Vagina (tissue), 2 donors: ENCODE data around the gene CASZ1. TPM values are rescaled to one million over a fixed set of nuclear protein-coding genes. Genes with fewer than 3 reads are reported as not detected.

Experiments used
- DNase-seq, 2 donors: peaks; one replicate each; pipeline ENCODE4 v3.0.0-alpha.2; 2017; ENCODE audit errors: extremely low spot score in 2 of 2
- H3K27ac ChIP-seq: fragments of 200-600 bp; sonication (generic); one replicate; pipeline ENCODE4 v1.5.1; 2019
- H3K27me3 ChIP-seq: fragments of 200-600 bp; sonication (generic); one replicate; pipeline ENCODE4 v1.5.1; 2019
- H3K36me3 ChIP-seq, 2 donors: fragments of 200-600 bp; sonication (generic); one replicate each; pipeline ENCODE4 v1.5.1; 2017 to 2019
- H3K4me1 ChIP-seq: fragments of 200-600 bp; sonication (generic); one replicate; pipeline ENCODE4 v1.5.1; 2019
- H3K4me3 ChIP-seq, 2 donors: fragments of 200-600 bp; sonication (generic); 1 replicate in 1 of 2; 2 replicates in 1 of 2; pipeline ENCODE4 v1.5.1; 2016 to 2019
- H3K9me3 ChIP-seq: fragments of 200-600 bp; sonication (generic); one replicate; pipeline ENCODE4 v1.5.1; 2019
- CTCF ChIP-seq, 3 experiments: fragments of 450-650 bp in 2 of 3; fragments of 200-600 bp in 1 of 3; sonication (generic) in 1 of 3; IDR thresholded peaks; one replicate each; pipeline ENCODE4 v1.5.1; 2017 to 2019; ENCODE audit warnings: antibody characterized with exemption in 3 of 3, mild to moderate bottlenecking in 2 of 3, moderate library complexity in 2 of 3
- POLR2A ChIP-seq, 2 donors: fragments of 450-650 bp; IDR thresholded peaks; one replicate each; pipeline ENCODE4 v1.6.1; 2017; ENCODE audit warnings: antibody characterized with exemption in 2 of 2, mild to moderate bottlenecking in 2 of 2, moderate library complexity in 2 of 2
- POLR2AphosphoS5 ChIP-seq, 2 donors: sonication (generic); formaldehyde crosslinking; IDR thresholded peaks; one replicate each; pipeline ENCODE4 v1.9.0; 2017; ENCODE audit warnings: antibody characterized with exemption in 2 of 2, mild to moderate bottlenecking in 2 of 2, low read depth in 1 of 2; ENCODE audit not compliant: insufficient read depth in 1 of 2
- intact Hi-C: fragments of 100-400 bp; cut with DNase I; formaldehyde crosslinking; loops from one replicate; pipeline ENCODE4 v1.15.1; 2023
- total RNA-seq: library from RNA; depleted of rRNA; stranded (reverse); fragments of >200 nt; gene quantifications from one replicate; pipeline ENCODE4 v1.2.3, GENCODE V29; 2016

Gene CASZ1
- total RNA-seq, 1 donor from 2014 or later = 30.7 TPM

GRCh38 chr1:10789047-10789791 lies 7.2 kb downstream of the CASZ1 start:
- H3K4me1 ChIP-seq = peaks cover 19% of the 10 kb centered on the region
- no peaks in the 10 kb centered on the region for H3K36me3 ChIP-seq
- no peak overlapping the region for H3K27ac ChIP-seq
- H3K4me3 ChIP-seq = no peak overlapping the region
- TF ChIP-seq CTCF (IDR thresholded peaks at IDR 0.05) (no peak), POLR2AphosphoS5 (IDR thresholded peaks at IDR 0.05; ENCODE audit: insufficient read depth in 1 of 2, low read depth in 1 of 2) (no peak), POLR2A (IDR thresholded peaks at IDR 0.05) (no peak)
- peaks cover 6% of the 10 kb centered on the region for H3K27me3 ChIP-seq
- DNase-seq = no peak
- H3K9me3 ChIP-seq = no peaks in the 10 kb centered on the region
- intact Hi-C loops = no loop called here

GRCh38 chr1:10788592-10789006 lies 7.8 kb downstream of the CASZ1 start:
- intact Hi-C loops = no loop called here
- no peak overlapping the region for H3K4me3 ChIP-seq
- peaks cover 16% of the 10 kb centered on the region for H3K4me1 ChIP-seq
- H3K27ac ChIP-seq = no peak overlapping the region
- no peak for DNase-seq
- peaks cover 6% of the 10 kb centered on the region for H3K27me3 ChIP-seq
- TF ChIP-seq CTCF (IDR thresholded peaks at IDR 0.05) = no peak
- no peak for TF ChIP-seq POLR2A (IDR thresholded peaks at IDR 0.05)
- no peaks in the 10 kb centered on the region for H3K9me3 ChIP-seq
- no peaks in the 10 kb centered on the region for H3K36me3 ChIP-seq

GRCh38 chr1:10787286-10787685 lies 9.2 kb downstream of the CASZ1 start:
- DNase-seq = no peak
- Histone ChIP-seq H3K36me3 (no peaks in the 10 kb centered on the region), H3K4me3 (no peak overlapping the region), H3K4me1 (peaks cover 8% of the 10 kb centered on the region), H3K27ac (no peak overlapping the region), H3K9me3 (no peaks in the 10 kb centered on the region), H3K27me3 (peaks cover 5% of the 10 kb centered on the region)
- TF ChIP-seq POLR2AphosphoS5 (IDR thresholded peaks at IDR 0.05; ENCODE audit: insufficient read depth in 1 of 2, low read depth in 1 of 2) (no peak), CTCF (IDR thresholded peaks at IDR 0.05) (no peak), POLR2A (IDR thresholded peaks at IDR 0.05) (no peak)
- intact Hi-C loops = no loop called here

GRCh38 chr1:10785728-10786638 lies 10.5 kb downstream of the CASZ1 start:
- TF ChIP-seq POLR2A (IDR thresholded peaks at IDR 0.05) (no peak), POLR2AphosphoS5 (IDR thresholded peaks at IDR 0.05; ENCODE audit: insufficient read depth in 1 of 2, low read depth in 1 of 2) (no peak), CTCF (IDR thresholded peaks at IDR 0.05) (no peak)
- Histone ChIP-seq H3K27me3 (no peaks in the 10 kb centered on the region), H3K4me1 (peaks cover 8% of the 10 kb centered on the region), H3K4me3 (no peak overlapping the region), H3K27ac (no peak overlapping the region), H3K9me3 (no peaks in the 10 kb centered on the region), H3K36me3 (no peaks in the 10 kb centered on the region)
- intact Hi-C loops = no loop called here
- DNase-seq = no peak
